B cell (primary cell): ENCODE data around the gene MALRD1. TPM values are rescaled to one million over a fixed set of nuclear protein-coding genes. Genes with fewer than 3 reads are reported as not detected.

Experiments used
- ATAC-seq: fragments of 200-7000 bp; cut with Tn5 transposase; one replicate; pipeline ENCODE4 v1.10.0; 2021; ENCODE audit warnings: low read depth, mild to moderate bottlenecking, moderate number of reproducible peaks, moderate library complexity
- CTCF ChIA-PET: fragments of 350-600 bp; sonication (Branson Sonifier 250); formaldehyde crosslinking; loops from one replicate; lab custom pipeline; 2021; ENCODE audit warnings: antibody characterized with exemption, inconsistent platforms; lab: Charles Lee
- POLR2A ChIA-PET: fragments of 350-600 bp; sonication (Branson Sonifier 250); formaldehyde crosslinking; loops from one replicate; lab custom pipeline; 2021; ENCODE audit warnings: antibody characterized with exemption; lab: Charles Lee
- DNase-seq: peaks from one replicate; pipeline ENCODE4 v3.0.0; 2013
- H2AFZ ChIP-seq: 2 replicates; pipeline ENCODE4 v1.6.1; 2012; ENCODE audit warnings: mild to moderate bottlenecking, low read depth, low read length; ENCODE audit not compliant: insufficient read depth, poor library complexity, severe bottlenecking
- H3K27ac ChIP-seq, 2 donors: 1 replicate in 1 of 2; 2 replicates in 1 of 2; pipeline ENCODE4 v1.5.1; 2012 to 2013; ENCODE audit warnings: low read length in 2 of 2, mild to moderate bottlenecking in 2 of 2, moderate library complexity in 1 of 2
- H3K27me3 ChIP-seq, 4 experiments: fragments of 200-600 bp in 1 of 4; sonication (generic) in 1 of 4; replicated peaks in 1 of 4; 1 replicate in 2 of 4; 2 replicates in 2 of 4; pipeline versions ENCODE4 v1.6.1 to v1.7.0; 2013 to 2016; ENCODE audit warnings: low read length in 3 of 4, mild to moderate bottlenecking in 2 of 4, mixed read lengths in 1 of 4, moderate library complexity in 1 of 4; ENCODE audit not compliant: insufficient read depth in 4 of 4, control insufficient read depth in 3 of 4; ENCODE audit errors: control extremely low read depth in 1 of 4
- H3K36me3 ChIP-seq, 2 experiments: replicated peaks in 1 of 2; 1 replicate in 1 of 2; 2 replicates in 1 of 2; pipeline versions ENCODE4 v1.6.1 to v1.7.1; 2013; ENCODE audit warnings: low read length in 1 of 2; ENCODE audit not compliant: insufficient read depth in 2 of 2, control insufficient read depth in 1 of 2; ENCODE audit errors: control extremely low read depth in 1 of 2, extremely low read depth in 1 of 2
- H3K4me1 ChIP-seq, 2 donors: fragments of 200-600 bp in 1 of 2; sonication (generic) in 1 of 2; 1 replicate in 1 of 2; 2 replicates in 1 of 2; pipeline versions ENCODE4 v1.5.1 to v1.6.1; 2013 to 2017; ENCODE audit warnings: low read length in 2 of 2; ENCODE audit not compliant: control insufficient read depth in 2 of 2, insufficient read depth in 2 of 2
- H3K4me2 ChIP-seq: replicated peaks from 2 replicates; pipeline ENCODE3; 2012; ENCODE audit warnings: mild to moderate bottlenecking, low read depth, low read length; ENCODE audit not compliant: poor library complexity, severe bottlenecking
- H3K4me3 ChIP-seq, 5 experiments: fragments of 200-600 bp in 1 of 5; sonication (generic) in 1 of 5; 1 replicate in 3 of 5; 2 replicates in 2 of 5; pipeline versions ENCODE4 v1.5.1 to v1.7.0; 2011 to 2016; ENCODE audit warnings: low read length in 4 of 5, mild to moderate bottlenecking in 4 of 5, low read depth in 2 of 5, control low read depth in 1 of 5, moderate library complexity in 1 of 5; ENCODE audit not compliant: insufficient read depth in 1 of 5; ENCODE audit errors: control extremely low read depth in 1 of 5, extremely low read depth in 1 of 5
- H3K79me2 ChIP-seq: fragments of 200-600 bp; sonication (generic); one replicate; pipeline ENCODE4 v1.6.0; 2016; ENCODE audit warnings: low read length; ENCODE audit not compliant: control insufficient read depth, insufficient read depth
- H3K9ac ChIP-seq: fragments of 200-600 bp; sonication (generic); 2 replicates; pipeline ENCODE4 v1.6.1; 2017; ENCODE audit warnings: mild to moderate bottlenecking, low read length, moderate library complexity
- H3K9me3 ChIP-seq, 3 donors: one replicate each; pipeline versions ENCODE4 v1.6.1 to v1.7.1; 2013; ENCODE audit warnings: low read length in 2 of 3; ENCODE audit not compliant: control insufficient read depth in 2 of 3, insufficient read depth in 1 of 3; ENCODE audit errors: control extremely low read depth in 1 of 3
- H4K20me1 ChIP-seq: 2 replicates; pipeline ENCODE4 v1.6.0; 2012; ENCODE audit warnings: mild to moderate bottlenecking, low read length; ENCODE audit not compliant: insufficient read depth, control insufficient read depth, poor library complexity, severe bottlenecking
- H3K27ac Mint-ChIP-seq: one replicate; pipeline ENCODE4 v1.8.0; 2021; ENCODE audit warnings: mixed read lengths
- H3K27me3 Mint-ChIP-seq: one replicate; pipeline ENCODE4 v1.8.0; 2021; ENCODE audit warnings: mixed read lengths
- H3K4me1 Mint-ChIP-seq: one replicate; pipeline ENCODE4 v1.8.0; 2021; ENCODE audit warnings: mixed read lengths
- H3K4me3 Mint-ChIP-seq: one replicate; pipeline ENCODE4 v1.8.0; 2021; ENCODE audit warnings: mixed read lengths
- H3K9me3 Mint-ChIP-seq: one replicate; pipeline ENCODE4 v1.8.0; 2022; ENCODE audit warnings: mixed read lengths; ENCODE audit not compliant: insufficient read depth
- EZH2 ChIP-seq: IDR thresholded peaks from 2 replicates; pipeline ENCODE4 v1.6.1; 2012; ENCODE audit warnings: borderline replicate concordance, low read depth, mild to moderate bottlenecking, moderate library complexity, low read length; ENCODE audit not compliant: insufficient read depth, poor library complexity, severe bottlenecking
- WGBS: methylation state at CpG from one replicate; pipeline ENCODE4 v1.1.5; 2013; ENCODE audit warnings: missing lambda C conversion rate; ENCODE audit not compliant: insufficient coverage; 5-methylcytosine and 5-hydroxymethylcytosine counted together
- intact Hi-C: fragments of 100-400 bp; cut with micrococcal nuclease; formaldehyde crosslinking; loops from one replicate; pipeline ENCODE4 v1.10.0; 2022
- polyA plus RNA-seq: library from polyadenylated mRNA; depleted of rRNA; stranded (reverse); fragments of >200 nt; gene quantifications from 2 replicates; pipeline ENCODE4 v1.2.3, GENCODE V29; 2012
- total RNA-seq, 2 donors: library from RNA; stranded (reverse); fragments of 120-200 nt in 1 of 2; gene quantifications; 1 replicate in 1 of 2; 2 replicates in 1 of 2; pipeline versions ENCODE4 v1.2.3 to v1.2.4, GENCODE V29; 2013 to 2022
- TF ChIP-seq, protein P1 (sequence below): fragments of 200-600 bp; IDR thresholded peaks from one replicate; pipeline ENCODE4 v1.8.0; 2022; ENCODE audit warnings: antibody characterized with exemption, mild to moderate bottlenecking

Gene MALRD1
- total and polyA plus RNA-seq, 2 donors (not counting 1 experiment from before 2014, with no cell fraction given), result not detected

DNA sequence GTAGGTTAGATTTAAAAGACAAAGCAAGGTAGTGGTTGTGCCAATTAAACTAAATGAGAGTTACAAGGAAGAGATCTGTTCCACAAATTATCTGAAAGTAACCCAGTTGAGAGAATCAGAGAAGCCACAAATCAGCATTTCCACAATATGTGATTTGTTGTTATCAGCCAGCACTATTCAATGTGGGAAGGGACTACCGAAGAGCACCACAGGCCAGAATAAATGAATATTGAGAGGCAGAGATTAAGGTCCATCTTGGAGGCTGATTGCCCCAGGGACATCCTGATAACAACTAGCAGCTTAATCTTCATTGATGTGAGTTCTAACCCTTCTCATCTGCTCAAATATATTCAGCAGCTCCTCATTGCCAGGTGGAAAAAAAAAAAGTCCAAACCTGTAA, 367.6 kb downstream of the MALRD1 start:
- Mint-ChIP-seq H3K27me3 (no peaks in the 10 kb centered on the region), H3K4me3 (no peak overlapping the region), H3K4me1 (no peaks in the 10 kb centered on the region), H3K9me3 (peaks cover 3% of the 10 kb centered on the region), H3K27ac (no peak overlapping the region)
- H3K4me1 ChIP-seq, result no peaks in the 10 kb centered on the region
- H3K27ac ChIP-seq, result no peak overlapping the region
- no peaks in the 10 kb centered on the region for H3K36me3 ChIP-seq
- TF ChIP-seq, protein P1, sequence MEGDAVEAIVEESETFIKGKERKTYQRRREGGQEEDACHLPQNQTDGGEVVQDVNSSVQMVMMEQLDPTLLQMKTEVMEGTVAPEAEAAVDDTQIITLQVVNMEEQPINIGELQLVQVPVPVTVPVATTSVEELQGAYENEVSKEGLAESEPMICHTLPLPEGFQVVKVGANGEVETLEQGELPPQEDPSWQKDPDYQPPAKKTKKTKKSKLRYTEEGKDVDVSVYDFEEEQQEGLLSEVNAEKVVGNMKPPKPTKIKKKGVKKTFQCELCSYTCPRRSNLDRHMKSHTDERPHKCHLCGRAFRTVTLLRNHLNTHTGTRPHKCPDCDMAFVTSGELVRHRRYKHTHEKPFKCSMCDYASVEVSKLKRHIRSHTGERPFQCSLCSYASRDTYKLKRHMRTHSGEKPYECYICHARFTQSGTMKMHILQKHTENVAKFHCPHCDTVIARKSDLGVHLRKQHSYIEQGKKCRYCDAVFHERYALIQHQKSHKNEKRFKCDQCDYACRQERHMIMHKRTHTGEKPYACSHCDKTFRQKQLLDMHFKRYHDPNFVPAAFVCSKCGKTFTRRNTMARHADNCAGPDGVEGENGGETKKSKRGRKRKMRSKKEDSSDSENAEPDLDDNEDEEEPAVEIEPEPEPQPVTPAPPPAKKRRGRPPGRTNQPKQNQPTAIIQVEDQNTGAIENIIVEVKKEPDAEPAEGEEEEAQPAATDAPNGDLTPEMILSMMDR, result no peak
- TF ChIP-seq EZH2, result no peak
- no peak overlapping the region for H3K9ac ChIP-seq
- no peak overlapping the region for H2AFZ ChIP-seq
- no peaks in the 10 kb centered on the region for H3K9me3 ChIP-seq
- no peak overlapping the region for H3K4me3 ChIP-seq
- intact Hi-C loops, result no loop called here
- ChIA-PET POLR2A (no interaction called here), CTCF (no interaction called here)
- no peaks in the 10 kb centered on the region for H3K27me3 ChIP-seq
- DNase-seq, result no peak
- no peak overlapping the region for H3K4me2 ChIP-seq
- ATAC-seq, result no peak
- no peaks in the 10 kb centered on the region for H3K79me2 ChIP-seq
- no CpG with 5 or more reads among the region's 1 CpG for WGBS
- H4K20me1 ChIP-seq, result no peaks in the 10 kb centered on the region

DNA sequence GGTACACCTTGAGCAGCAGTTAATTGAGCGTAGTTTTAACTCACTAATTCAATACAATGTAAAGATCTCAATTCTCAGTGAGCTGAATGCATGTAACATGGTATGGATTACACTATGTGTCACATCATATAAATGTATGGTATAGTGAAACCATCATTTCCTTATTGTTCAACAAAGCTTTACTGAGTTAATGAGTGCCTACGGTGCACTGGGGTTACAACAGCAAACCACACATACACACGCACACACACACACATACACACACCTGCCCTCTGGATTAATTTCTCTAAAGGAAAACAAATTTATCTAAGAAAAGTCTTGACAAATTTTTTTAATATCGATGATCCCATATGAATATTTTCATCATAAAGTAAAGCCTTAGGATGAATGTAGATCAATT, 369.1 kb downstream of the MALRD1 start:
- ChIA-PET POLR2A (no interaction called here), CTCF (no interaction called here)
- no peaks in the 10 kb centered on the region for H3K4me1 Mint-ChIP-seq
- no peaks in the 10 kb centered on the region for H3K27me3 Mint-ChIP-seq
- H3K4me3 Mint-ChIP-seq, result no peak overlapping the region
- no peak overlapping the region for H2AFZ ChIP-seq
- no peak overlapping the region for H3K4me3 ChIP-seq
- ATAC-seq (no peak), DNase-seq (no peak)
- intact Hi-C loops, result no loop called here
- WGBS, result no CpG with 5 or more reads among the region's 4 CpGs
- no peaks in the 10 kb centered on the region for H3K9me3 Mint-ChIP-seq
- no peaks in the 10 kb centered on the region for H3K79me2 ChIP-seq
- no peak overlapping the region for H3K4me2 ChIP-seq
- H3K27ac ChIP-seq, result no peak overlapping the region
- no peak overlapping the region for H3K9ac ChIP-seq
- H3K36me3 ChIP-seq, result no peaks in the 10 kb centered on the region
- H3K9me3 ChIP-seq, result no peaks in the 10 kb centered on the region
- no peaks in the 10 kb centered on the region for H4K20me1 ChIP-seq
- no peak for TF ChIP-seq EZH2
- TF ChIP-seq, protein P1, result no peak
- no peaks in the 10 kb centered on the region for H3K4me1 ChIP-seq
- H3K27me3 ChIP-seq, result no peaks in the 10 kb centered on the region
- H3K27ac Mint-ChIP-seq, result no peak overlapping the region
